ENCODE data around the gene CRELD1. TPM values are rescaled to one million over a fixed set of nuclear protein-coding genes. Genes with fewer than 3 reads are reported as not detected.

CRELD1 gene
- total RNA-seq, 1 experiment from 2014 or later = 18.7 TPM

DNA sequence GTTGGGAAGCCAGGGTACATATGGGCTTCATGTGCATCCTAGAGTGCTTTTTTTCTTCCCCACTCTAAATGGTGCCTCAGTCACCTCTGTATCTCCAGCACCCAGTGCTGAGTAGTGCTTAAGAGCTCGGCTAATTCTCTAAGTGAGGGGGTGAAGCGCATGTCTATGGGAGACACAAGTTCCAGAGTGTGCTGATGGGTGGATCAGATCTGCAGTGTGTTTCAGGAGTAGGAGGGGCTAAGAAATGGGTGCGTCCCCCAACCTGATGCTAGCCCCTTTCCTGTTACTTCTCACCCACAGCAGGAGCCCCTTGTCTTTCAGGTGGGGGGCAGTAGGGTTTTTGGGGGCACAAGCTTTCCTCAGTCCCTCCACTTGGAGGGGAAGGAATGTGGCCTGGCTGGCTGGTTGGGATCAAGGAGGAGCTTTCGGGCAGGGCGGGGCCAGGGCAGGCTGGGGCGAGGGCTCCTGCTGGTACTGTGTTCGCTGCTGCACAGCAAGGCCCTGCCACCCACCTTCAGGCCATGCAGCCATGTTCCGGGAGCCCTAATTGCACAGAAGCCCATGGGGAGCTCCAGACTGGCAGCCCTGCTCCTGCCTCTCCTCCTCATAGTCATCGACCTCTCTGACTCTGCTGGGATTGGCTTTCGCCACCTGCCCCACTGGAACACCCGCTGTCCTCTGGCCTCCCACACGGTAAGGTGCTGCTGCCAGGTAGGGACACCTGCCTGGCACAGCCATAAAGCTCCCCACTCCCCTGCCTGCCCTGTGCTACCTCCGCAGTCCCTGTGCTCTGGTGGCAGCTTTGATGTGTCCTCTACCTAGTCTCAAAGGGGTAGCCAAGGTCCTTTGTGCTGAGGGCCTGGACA is 31.0 kb upstream of the CRELD1 start, which contains the start of gene IL17RE:
TSS of gene IL17RE (plus strand) at position 477 of the 866 bp plus-strand sequence. CDS start at position 562, 85 bp downstream.
- H3K4me2 ChIP-seq (ENCODE audit: low read length) = peak within 1 kb of the TSS; percentile 93
- no peaks in the 10 kb centered on the region for H3K27me3 ChIP-seq (ENCODE audit: insufficient read depth, low read length)
- POLR2A ChIA-PET = interaction anchor here (0.9 to 2.0 kb wide), 5 partner anchors 11 to 59 kb away, joined by 3 to 6 read pairs (median 4); partner anchors contain the start of genes JAGN1 and RPUSD3
- intact Hi-C loops (cut with micrococcal nuclease) = no loop called here
- peak within 1 kb of the TSS; percentile 65 for H3K9ac ChIP-seq (ENCODE audit: low read length)
- BruUV-seq (replicated peaks) = no TSS peak
- no peaks in the 10 kb centered on the region for H3K9me3 ChIP-seq (ENCODE audit: control insufficient read depth in 1 of 2, insufficient read depth in 1 of 2, low read depth in 1 of 2, low read length in 2 of 2)
- peak within 1 kb of the TSS; percentile 67 to 73 for H3K4me3 ChIP-seq (replicated peaks in 1 of 2; ENCODE audit: low read depth in 1 of 2, low read length in 2 of 2)
- H3K27ac ChIP-seq (ENCODE audit: low read depth, low read length) = peak within 1 kb of the TSS; percentile 71
- no peaks in the 10 kb centered on the region for H4K20me1 ChIP-seq (ENCODE audit: insufficient read depth)
- H3K9me2 ChIP-seq (ENCODE audit: insufficient read depth) = no peaks in the 10 kb centered on the region
- no peak for DNase-seq (ENCODE audit: low read depth, low spot score)
- CTCF ChIA-PET = interaction anchor here (0.8 to 2.1 kb wide), 2 partner anchors 44 to 54 kb away, joined by 3 to 9 read pairs; no protein-coding TSS in a partner anchor
- H3K4me1 ChIP-seq (ENCODE audit: control insufficient read depth in 1 of 2, insufficient read depth in 2 of 2, low read length in 2 of 2) = peaks cover 16 to 30% of the 10 kb centered on the region in 2 experiments; a peak in 3 of 4 replicates
- no peaks in the 10 kb centered on the region for H3K79me2 ChIP-seq (ENCODE audit: insufficient read depth, low read length)
- peak; percentile 91 for ATAC-seq
- H3K36me3 ChIP-seq (ENCODE audit: control insufficient read depth in 1 of 2, insufficient read depth in 2 of 2, low read length in 2 of 2) = peaks cover 0 to 3% of the 10 kb centered on the region in 2 experiments; a peak in 1 of 4 replicates
- TF ChIP-seq EGR1 (IDR thresholded peaks at IDR 0.05; ENCODE audit: low read depth) (0 out of 2 replicates have a peak, but pooled peaks have one; percentile 22), POLR2AphosphoS5 (IDR thresholded peaks at IDR 0.05; ENCODE audit: low read depth, low read length) (peak; percentile 73), FOSL1 (IDR thresholded peaks at IDR 0.05; ENCODE audit: low read depth) (no peak)
- TF ChIP-seq, protein P1, sequence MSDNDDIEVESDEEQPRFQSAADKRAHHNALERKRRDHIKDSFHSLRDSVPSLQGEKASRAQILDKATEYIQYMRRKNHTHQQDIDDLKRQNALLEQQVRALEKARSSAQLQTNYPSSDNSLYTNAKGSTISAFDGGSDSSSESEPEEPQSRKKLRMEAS (IDR thresholded peaks at IDR 0.05) = peak; percentile 33; the same call in 1 of the 2 replicates
- RAD21 ChIA-PET (ENCODE audit: low non-redundant PET in 1 of 2, low total read pairs in 2 of 2, uncharacterized antibody in 2 of 2, unreplicated experiment in 2 of 2) = interaction anchor here in 1 of 2 experiments (1.1 kb wide), 1 partner anchor 31 kb away, joined by 4 read pairs; the partner anchor contains the start of gene CRELD1
- H2AFZ ChIP-seq (ENCODE audit: low read depth, low read length, poor library complexity, severe bottlenecking) = peak within 1 kb of the TSS; percentile 86

DNA sequence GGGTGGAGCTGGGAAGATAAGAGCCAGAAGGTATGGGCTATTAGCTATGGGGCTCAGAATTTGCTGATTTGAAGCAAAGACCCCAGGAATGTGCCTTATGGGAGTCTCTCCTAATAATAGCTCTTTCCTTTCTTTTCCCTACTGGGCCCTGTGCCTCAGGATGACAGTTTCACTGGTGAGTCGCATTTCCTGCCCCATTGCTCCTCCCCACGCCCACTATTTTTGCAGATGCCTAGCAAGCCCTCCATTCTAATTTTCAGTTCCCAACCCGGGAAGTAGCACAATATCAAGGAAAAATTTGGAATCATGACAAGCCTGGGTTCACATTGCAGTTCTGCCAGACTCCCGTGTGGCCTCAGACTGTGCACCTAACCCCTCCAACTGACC is 30.4 kb upstream of the CRELD1 start:
- H3K9me2 ChIP-seq (ENCODE audit: insufficient read depth) = no peaks in the 10 kb centered on the region
- ChIA-PET RAD21 (ENCODE audit: low non-redundant PET in 1 of 2, low total read pairs in 2 of 2, uncharacterized antibody in 2 of 2, unreplicated experiment in 2 of 2) (interaction anchor here in 1 of 2 experiments (1.1 kb wide), 1 partner anchor 30 kb away, joined by 4 read pairs; the partner anchor contains the start of gene CRELD1), POLR2A (interaction anchor here (0.9 to 2.0 kb wide), 6 partner anchors 12 to 59 kb away, joined by 3 to 6 read pairs (median 4); partner anchors contain the start of genes IL17RC, JAGN1 and RPUSD3), CTCF (interaction anchor here (0.8 to 2.1 kb wide), 2 partner anchors 43 to 54 kb away, joined by 3 to 9 read pairs; no protein-coding TSS in a partner anchor)
- no peaks in the 10 kb centered on the region for H3K79me2 ChIP-seq (ENCODE audit: insufficient read depth, low read length)
- H3K4me2 ChIP-seq (ENCODE audit: low read length) = peak overlapping the region; percentile 93
- peaks cover 0 to 3% of the 10 kb centered on the region in 2 experiments; a peak in 1 of 4 replicates for H3K36me3 ChIP-seq (ENCODE audit: control insufficient read depth in 1 of 2, insufficient read depth in 2 of 2, low read length in 2 of 2)
- intact Hi-C loops (cut with micrococcal nuclease) = no loop called here
- no peaks in the 10 kb centered on the region for H3K9me3 ChIP-seq (ENCODE audit: control insufficient read depth in 1 of 2, insufficient read depth in 1 of 2, low read depth in 1 of 2, low read length in 2 of 2)
- peak overlapping the region; percentile 71 for H3K27ac ChIP-seq (ENCODE audit: low read depth, low read length)
- ATAC-seq (peak; percentile 38), DNase-seq (ENCODE audit: low read depth, low spot score) (no peak)
- H3K4me1 ChIP-seq (ENCODE audit: control insufficient read depth in 1 of 2, insufficient read depth in 2 of 2, low read length in 2 of 2) = peaks cover 11 to 24% of the 10 kb centered on the region in 2 experiments; a peak in 3 of 4 replicates
- H4K20me1 ChIP-seq (ENCODE audit: insufficient read depth) = no peaks in the 10 kb centered on the region
- no peak for TF ChIP-seq EZH2phosphoT487 (IDR thresholded peaks at IDR 0.05; ENCODE audit: borderline replicate concordance)
- TF ChIP-seq, protein P2, sequence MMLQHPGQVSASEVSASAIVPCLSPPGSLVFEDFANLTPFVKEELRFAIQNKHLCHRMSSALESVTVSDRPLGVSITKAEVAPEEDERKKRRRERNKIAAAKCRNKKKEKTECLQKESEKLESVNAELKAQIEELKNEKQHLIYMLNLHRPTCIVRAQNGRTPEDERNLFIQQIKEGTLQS (IDR thresholded peaks at IDR 0.05) = no peak
- peak; percentile 34; the same call in 1 of the 2 replicates for TF ChIP-seq EGR1 (IDR thresholded peaks at IDR 0.05; ENCODE audit: low read depth)
- no TSS peak for BruUV-seq (replicated peaks)
- H2AFZ ChIP-seq (ENCODE audit: low read depth, low read length, poor library complexity, severe bottlenecking) = no peak overlapping the region
- no peaks in the 10 kb centered on the region for H3K27me3 ChIP-seq (ENCODE audit: insufficient read depth, low read length)
- peak overlapping the region; percentile 67 to 73 for H3K4me3 ChIP-seq (replicated peaks in 1 of 2; ENCODE audit: low read depth in 1 of 2, low read length in 2 of 2)
- H3K9ac ChIP-seq (ENCODE audit: low read length) = peak overlapping the region; percentile 65

Data from HCT116 (cell line).